H9 (cell line): ENCODE measurements around the gene COL4A2. TPM values are rescaled to one million over a fixed set of nuclear protein-coding genes. Genes with fewer than 3 reads are reported as not detected.
A peak's percentile ranks its signal among the peaks of the same experiment; 100 is the strongest.

ENCODE experiments used
- DNase-seq: peaks from one replicate; pipeline ENCODE4 v3.0.0-alpha.2; 2017
- H2AFZ ChIP-seq: one replicate; pipeline ENCODE4 v1.6.1; 2013; ENCODE audit warnings: mild to moderate bottlenecking, low read length, control low read depth, moderate library complexity
- H2AK5ac ChIP-seq: 2 replicates; pipeline ENCODE4 v1.6.1; 2013; ENCODE audit warnings: low read length, control low read depth, mixed read lengths; ENCODE audit not compliant: insufficient read length
- H2BK120ac ChIP-seq: one replicate; pipeline ENCODE4 v1.6.1; 2013; ENCODE audit warnings: low read depth, mild to moderate bottlenecking, low read length, control low read depth, inconsistent platforms; ENCODE audit not compliant: poor library complexity, severe bottlenecking
- H2BK12ac ChIP-seq: 2 replicates; pipeline ENCODE4 v1.6.1; 2013; ENCODE audit warnings: low read length, control low read depth, mixed read lengths, low read depth; ENCODE audit not compliant: insufficient read length
- H2BK15ac ChIP-seq: 2 replicates; pipeline ENCODE4 v1.6.1; 2013; ENCODE audit warnings: low read depth, low read length, control low read depth
- H2BK20ac ChIP-seq: one replicate; pipeline ENCODE4 v1.6.1; 2013; ENCODE audit warnings: low read depth, mild to moderate bottlenecking, low read length, control low read depth, inconsistent platforms; ENCODE audit not compliant: poor library complexity, severe bottlenecking
- H2BK5ac ChIP-seq: 2 replicates; pipeline ENCODE4 v1.6.1; 2013; ENCODE audit warnings: low read length, control low read depth, mixed read lengths; ENCODE audit not compliant: insufficient read length
- H3K14ac ChIP-seq: 2 replicates; pipeline ENCODE4 v1.6.1; 2013; ENCODE audit warnings: low read length, control low read depth; ENCODE audit not compliant: insufficient read depth
- H3K18ac ChIP-seq: 2 replicates; pipeline ENCODE4 v1.6.1; 2013; ENCODE audit warnings: low read depth, mild to moderate bottlenecking, mixed read lengths, low read length, control low read depth; ENCODE audit not compliant: insufficient read length
- H3K23ac ChIP-seq: 2 replicates; pipeline ENCODE4 v1.6.1; 2013; ENCODE audit warnings: low read length, control low read depth, mixed read lengths, low read depth; ENCODE audit not compliant: insufficient read length
- H3K23me2 ChIP-seq: 2 replicates; pipeline ENCODE4 v1.6.1; 2013; ENCODE audit warnings: low read depth, mild to moderate bottlenecking, mixed read lengths, low read length, control low read depth; ENCODE audit not compliant: insufficient read length, poor library complexity, severe bottlenecking
- H3K27ac ChIP-seq: 2 replicates; pipeline ENCODE4 v1.5.1; 2013; ENCODE audit warnings: low read length, control low read depth, mixed read lengths, low read depth; ENCODE audit not compliant: insufficient read length
- H3K27me3 ChIP-seq: 2 replicates; pipeline ENCODE4 v1.6.1; 2013; ENCODE audit warnings: low read length, control low read depth, inconsistent platforms; ENCODE audit not compliant: insufficient read depth
- H3K4ac ChIP-seq: 2 replicates; pipeline ENCODE4 v1.6.1; 2013; ENCODE audit warnings: low read depth, mild to moderate bottlenecking, control low read depth, inconsistent platforms, low read length, moderate library complexity
- H3K4me1 ChIP-seq: 2 replicates; pipeline ENCODE4 v1.6.1; 2013; ENCODE audit warnings: low read length, control low read depth, inconsistent platforms; ENCODE audit not compliant: insufficient read depth
- H3K4me2 ChIP-seq: 2 replicates; pipeline ENCODE4 v1.6.1; 2013; ENCODE audit warnings: low read length, control low read depth, mixed read lengths; ENCODE audit not compliant: insufficient read length, insufficient read depth
- H3K56ac ChIP-seq: 2 replicates; pipeline ENCODE4 v1.6.1; 2013; ENCODE audit warnings: low read depth, mild to moderate bottlenecking, mixed read lengths, low read length, control low read depth; ENCODE audit not compliant: insufficient read length
- H3K79me1 ChIP-seq: 2 replicates; pipeline ENCODE4 v1.6.1; 2013; ENCODE audit warnings: low read depth, mild to moderate bottlenecking, moderate library complexity, low read length, control low read depth, inconsistent platforms; ENCODE audit not compliant: insufficient read depth, poor library complexity, severe bottlenecking
- H3K79me2 ChIP-seq: 2 replicates; pipeline ENCODE4 v1.6.1; 2013; ENCODE audit warnings: low read length, control low read depth, inconsistent platforms; ENCODE audit not compliant: insufficient read depth
- H3K9ac ChIP-seq: 2 replicates; pipeline ENCODE4 v1.6.1; 2013; ENCODE audit warnings: low read length, control low read depth, mixed read lengths; ENCODE audit not compliant: insufficient read length; ENCODE audit errors: extremely low read depth
- H3K9me3 ChIP-seq: one replicate; pipeline ENCODE4 v1.6.1; 2013; ENCODE audit warnings: low read depth, low read length, inconsistent platforms; ENCODE audit not compliant: control insufficient read depth
- H3T11ph ChIP-seq: one replicate; pipeline ENCODE4 v1.6.1; 2013; ENCODE audit warnings: mild to moderate bottlenecking, low read length, control low read depth, inconsistent platforms
- H4K20me1 ChIP-seq: one replicate; pipeline ENCODE4 v1.6.1; 2013; ENCODE audit not compliant: control insufficient read depth, insufficient read length, insufficient read depth
- H4K5ac ChIP-seq: 2 replicates; pipeline ENCODE4 v1.6.1; 2013; ENCODE audit warnings: low read depth, mild to moderate bottlenecking, mixed read lengths, low read length, control low read depth; ENCODE audit not compliant: insufficient read length
- H4K8ac ChIP-seq: replicated peaks from 2 replicates; pipeline ENCODE4 v1.6.1; 2013; ENCODE audit warnings: low read length, control low read depth, mixed read lengths, low read depth; ENCODE audit not compliant: insufficient read length
- H4K91ac ChIP-seq: 2 replicates; pipeline ENCODE4 v1.6.1; 2013; ENCODE audit warnings: low read depth, mild to moderate bottlenecking, moderate library complexity, mixed read lengths, low read length, control low read depth; ENCODE audit not compliant: insufficient read length
- H3K27ac Mint-ChIP-seq, 3 experiments: 2 replicates in 2 of 3; 3 replicates in 1 of 3; pipeline ENCODE4 v1.8.0; 2020 to 2021; ENCODE audit warnings: mixed read lengths in 3 of 3, mild to moderate bottlenecking in 1 of 3, moderate library complexity in 1 of 3
- H3K27me3 Mint-ChIP-seq: 2 replicates; pipeline ENCODE4 v1.8.0; 2021; ENCODE audit warnings: low read depth, mild to moderate bottlenecking, moderate library complexity, mixed read lengths
- H3K36me3 Mint-ChIP-seq, 3 experiments: 2 replicates in 2 of 3; 3 replicates in 1 of 3; pipeline ENCODE4 v1.8.0; 2020 to 2021; ENCODE audit warnings: low read depth in 3 of 3, mixed read lengths in 3 of 3; ENCODE audit not compliant: insufficient read depth in 1 of 3
- H3K4me1 Mint-ChIP-seq, 2 experiments: 2 replicates each; pipeline ENCODE4 v1.8.0; 2020; ENCODE audit warnings: mixed read lengths in 2 of 2
- H3K4me3 Mint-ChIP-seq, 2 experiments: 2 replicates in 1 of 2; 3 replicates in 1 of 2; pipeline ENCODE4 v1.8.0; 2020 to 2021; ENCODE audit warnings: mild to moderate bottlenecking in 2 of 2, mixed read lengths in 2 of 2, moderate library complexity in 1 of 2
- H3K9me3 Mint-ChIP-seq, 2 experiments: 2 replicates in 1 of 2; 3 replicates in 1 of 2; pipeline ENCODE4 v1.8.0; 2020; ENCODE audit warnings: mild to moderate bottlenecking in 2 of 2, mixed read lengths in 2 of 2, moderate library complexity in 1 of 2
- WGBS: extraction: QIAGEN DNeasy Blood & Tissue Kit; methylation state at CpG from one replicate; pipeline ENCODE4 v1.1.7; 2013; ENCODE audit warnings: missing lambda C conversion rate, low lambda C conversion rate, mixed read lengths; ENCODE audit not compliant: insufficient read length; ENCODE audit errors: extremely low coverage; 5-methylcytosine and 5-hydroxymethylcytosine counted together
- total RNA-seq: library from RNA; stranded (reverse); gene quantifications from 2 replicates; pipeline ENCODE4 v1.2.1, GENCODE V29; 2021
- TF ChIP-seq, protein P1 (sequence below): fragments of 200-600 bp; sonication (generic); conservative IDR thresholded peaks from 3 replicates; pipeline ENCODE4 v1.8.0; 2021; ENCODE audit warnings: antibody characterized with exemption, mild to moderate bottlenecking

Gene COL4A2
- total RNA-seq, 1 experiment from 2014 or later, result 76.5 TPM

DNA sequence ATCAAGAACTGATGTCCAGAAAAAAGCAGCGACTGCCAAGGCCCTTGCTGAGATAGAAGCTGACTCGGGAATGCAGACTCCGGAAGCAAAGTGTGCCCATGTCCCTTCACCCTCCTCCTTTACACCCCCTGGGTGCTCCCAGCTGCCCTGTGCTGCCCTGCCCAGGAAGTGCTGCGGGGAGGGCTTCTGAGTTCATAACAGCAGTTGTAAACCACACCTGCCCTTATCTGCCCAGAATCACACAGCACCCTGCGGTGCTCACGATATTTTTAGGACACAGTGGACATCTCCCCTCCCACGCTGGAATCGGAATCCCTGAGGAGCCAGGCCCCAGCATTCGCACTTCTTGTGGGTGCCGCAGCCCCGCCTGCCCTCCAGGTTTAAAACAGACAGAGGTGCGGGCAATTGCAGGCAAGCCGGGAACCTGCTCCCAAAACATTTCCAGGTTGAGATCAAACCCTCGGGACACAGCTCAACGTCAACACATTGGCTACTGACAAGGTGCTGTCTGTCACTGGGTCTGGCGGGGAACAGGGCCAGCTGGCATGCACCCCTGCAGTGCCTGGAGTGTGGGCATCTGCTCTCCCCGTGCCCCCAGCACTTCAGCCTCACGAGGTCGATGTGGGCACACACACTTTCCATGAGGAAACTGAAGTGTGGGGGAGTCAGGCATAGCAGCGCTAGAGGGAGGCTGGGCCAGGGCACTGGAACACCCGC is 217.6 kb downstream of the COL4A2 start:
- TF ChIP-seq, protein P1, sequence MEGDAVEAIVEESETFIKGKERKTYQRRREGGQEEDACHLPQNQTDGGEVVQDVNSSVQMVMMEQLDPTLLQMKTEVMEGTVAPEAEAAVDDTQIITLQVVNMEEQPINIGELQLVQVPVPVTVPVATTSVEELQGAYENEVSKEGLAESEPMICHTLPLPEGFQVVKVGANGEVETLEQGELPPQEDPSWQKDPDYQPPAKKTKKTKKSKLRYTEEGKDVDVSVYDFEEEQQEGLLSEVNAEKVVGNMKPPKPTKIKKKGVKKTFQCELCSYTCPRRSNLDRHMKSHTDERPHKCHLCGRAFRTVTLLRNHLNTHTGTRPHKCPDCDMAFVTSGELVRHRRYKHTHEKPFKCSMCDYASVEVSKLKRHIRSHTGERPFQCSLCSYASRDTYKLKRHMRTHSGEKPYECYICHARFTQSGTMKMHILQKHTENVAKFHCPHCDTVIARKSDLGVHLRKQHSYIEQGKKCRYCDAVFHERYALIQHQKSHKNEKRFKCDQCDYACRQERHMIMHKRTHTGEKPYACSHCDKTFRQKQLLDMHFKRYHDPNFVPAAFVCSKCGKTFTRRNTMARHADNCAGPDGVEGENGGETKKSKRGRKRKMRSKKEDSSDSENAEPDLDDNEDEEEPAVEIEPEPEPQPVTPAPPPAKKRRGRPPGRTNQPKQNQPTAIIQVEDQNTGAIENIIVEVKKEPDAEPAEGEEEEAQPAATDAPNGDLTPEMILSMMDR, result no peak
- Mint-ChIP-seq H3K36me3 (peaks cover 0 to 20% (median 4%) of the 10 kb centered on the region in 3 experiments; a peak in 3 of 7 replicates), H3K9me3 (no peaks in the 10 kb centered on the region), H3K4me3 (no peak overlapping the region), H3K27me3 (no peaks in the 10 kb centered on the region), H3K27ac (peak overlapping the region in 2 of 3 experiments; percentile 52 to 75; a peak in 2 of 7 replicates), H3K4me1 (peaks cover 33 to 41% of the 10 kb centered on the region in 2 experiments)
- Histone ChIP-seq H3K23me2 (no peaks in the 10 kb centered on the region), H4K5ac (no peak overlapping the region), H3K23ac (no peak overlapping the region), H2BK12ac (no peak overlapping the region), H2BK5ac (no peak overlapping the region), H3K56ac (no peak overlapping the region), H4K8ac (no peak overlapping the region), H3K9ac (no peak overlapping the region), H3K4me1 (peaks cover 2% of the 10 kb centered on the region; the same call in 1 of the 2 replicates), H4K20me1 (no peaks in the 10 kb centered on the region), H3K18ac (no peak overlapping the region), H4K91ac (no peak overlapping the region), H3K27me3 (no peaks in the 10 kb centered on the region), H2BK120ac (no peak overlapping the region), H3K27ac (no peak overlapping the region), H2AK5ac (no peak overlapping the region), H3K79me1 (peaks cover 4% of the 10 kb centered on the region), H3T11ph (no peak overlapping the region), H3K79me2 (peaks cover 3% of the 10 kb centered on the region; the same call in 1 of the 2 replicates), H2AFZ (no peak overlapping the region), H3K14ac (no peak overlapping the region), H3K4me2 (no peak overlapping the region), H3K4ac (no peak overlapping the region), H2BK15ac (no peak overlapping the region), H3K9me3 (no peaks in the 10 kb centered on the region), H2BK20ac (no peak overlapping the region)
- no peak for DNase-seq
- WGBS, result no CpG with 5 or more reads among the region's 21 CpGs
